Retina (tissue), 1 donor: ENCODE data around the gene COG7.
"Not testable (repeated sequence)": the region's sequence is repeated elsewhere in the genome, so short reads cannot be mapped to it uniquely, and the experiment has no call there.

Source experiments
- DNase-seq: peaks from one replicate; pipeline ENCODE4 v3.0.0-alpha.2; 2016

The COG7 gene

DNA sequence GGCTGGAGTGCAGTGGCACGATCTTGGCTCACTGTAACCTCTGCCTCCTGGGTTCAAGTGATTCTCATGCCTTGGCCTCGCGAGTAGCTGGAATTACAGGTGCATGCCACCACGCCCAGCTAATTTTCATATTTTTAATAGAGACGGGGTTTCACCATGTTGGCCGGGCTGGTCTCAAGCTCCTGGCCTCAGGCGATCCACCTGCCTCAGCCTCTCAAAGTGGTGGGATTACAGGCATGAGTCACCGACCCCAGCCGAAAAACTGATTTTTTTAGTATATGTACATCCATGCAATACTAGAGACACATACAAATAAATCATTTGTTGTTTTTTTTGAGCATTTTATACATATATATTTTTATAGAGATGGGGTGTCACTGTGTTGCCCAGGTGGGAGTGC is 71.3 kb downstream of the COG7 start:
- not testable (repeated sequence) for DNase-seq

DNA sequence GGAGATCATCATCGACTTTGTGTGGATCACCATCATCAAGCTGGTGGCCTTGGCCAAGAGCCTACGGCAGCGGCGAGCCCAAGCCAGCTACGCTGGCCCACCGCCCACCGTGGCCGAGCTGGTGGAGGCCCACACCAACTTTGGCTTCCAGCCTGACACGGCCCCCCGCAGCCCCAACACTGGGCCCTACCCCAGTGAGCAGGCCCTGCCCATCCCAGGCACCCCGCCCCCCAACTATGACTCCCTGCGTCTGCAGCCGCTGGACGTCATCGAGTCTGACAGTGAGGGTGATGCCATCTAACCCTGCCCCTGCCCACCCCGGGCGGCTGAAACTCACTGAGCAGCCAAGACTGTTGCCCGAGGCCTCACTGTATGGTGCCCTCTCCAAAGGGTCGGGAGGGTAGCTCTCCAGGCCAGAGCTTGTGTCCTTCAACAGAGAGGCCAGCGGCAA is 72.5 kb downstream of the COG7 start:
- no peak for DNase-seq

DNA sequence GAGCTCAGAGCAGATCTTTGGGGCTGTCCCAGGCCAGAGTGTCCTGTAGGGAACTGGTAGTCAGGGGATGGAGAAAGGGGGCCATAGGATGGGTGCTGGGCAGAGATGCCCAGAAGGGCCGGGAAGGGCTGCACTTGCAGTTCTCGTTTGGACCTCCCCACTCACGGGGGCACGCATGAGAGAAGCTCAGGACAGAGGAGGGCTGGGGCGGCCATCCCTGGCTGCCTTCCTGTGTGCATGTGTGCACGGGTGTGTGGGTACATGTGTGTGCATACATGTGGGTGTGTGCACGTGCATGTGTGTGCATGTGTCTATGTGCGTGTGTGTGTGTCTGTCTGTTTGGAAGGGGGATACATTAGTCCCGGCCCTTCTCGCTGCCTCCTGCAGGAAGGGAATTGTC is 73.3 kb downstream of the COG7 start:
- no peak for DNase-seq

DNA sequence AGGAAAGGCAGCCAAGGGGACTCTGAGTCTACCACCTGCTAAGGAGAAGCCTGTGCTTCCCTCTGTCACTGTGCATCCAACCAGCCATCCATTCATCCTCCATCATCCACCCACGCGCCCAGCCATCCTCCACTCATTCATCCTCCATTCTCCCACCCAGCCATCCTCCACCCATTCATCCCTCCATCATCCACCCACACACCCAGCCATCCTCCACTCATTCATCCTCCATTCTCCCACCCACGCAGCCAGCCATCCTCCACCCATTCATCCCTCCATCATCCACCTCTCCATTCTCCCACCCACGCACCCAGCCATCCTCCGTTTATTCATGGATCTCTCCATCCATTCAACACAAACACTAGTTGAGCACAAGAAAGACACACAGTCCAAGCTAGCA is 74.1 kb downstream of the COG7 start:
- DNase-seq: no peak

DNA sequence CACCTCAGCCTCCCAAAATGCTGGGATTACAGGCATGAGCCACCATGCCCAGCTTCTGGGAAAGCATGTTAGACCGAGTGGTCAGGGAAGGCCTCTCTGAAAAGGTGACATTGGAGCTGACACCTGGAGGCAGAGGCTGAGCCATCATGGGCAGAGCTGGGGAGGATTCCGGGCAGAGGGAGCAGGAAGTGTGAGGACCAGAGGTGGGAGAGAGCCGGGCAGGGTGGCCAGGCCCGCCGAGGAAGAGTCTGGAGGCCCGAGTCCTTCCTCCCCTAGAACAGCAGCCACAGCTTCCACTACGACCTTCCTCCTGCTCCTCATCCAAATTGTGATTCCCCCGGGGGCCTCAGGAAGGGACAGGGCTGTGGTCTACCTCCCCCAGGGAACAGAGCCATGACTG is 74.7 kb downstream of the COG7 start:
- DNase-seq: no peak

DNA sequence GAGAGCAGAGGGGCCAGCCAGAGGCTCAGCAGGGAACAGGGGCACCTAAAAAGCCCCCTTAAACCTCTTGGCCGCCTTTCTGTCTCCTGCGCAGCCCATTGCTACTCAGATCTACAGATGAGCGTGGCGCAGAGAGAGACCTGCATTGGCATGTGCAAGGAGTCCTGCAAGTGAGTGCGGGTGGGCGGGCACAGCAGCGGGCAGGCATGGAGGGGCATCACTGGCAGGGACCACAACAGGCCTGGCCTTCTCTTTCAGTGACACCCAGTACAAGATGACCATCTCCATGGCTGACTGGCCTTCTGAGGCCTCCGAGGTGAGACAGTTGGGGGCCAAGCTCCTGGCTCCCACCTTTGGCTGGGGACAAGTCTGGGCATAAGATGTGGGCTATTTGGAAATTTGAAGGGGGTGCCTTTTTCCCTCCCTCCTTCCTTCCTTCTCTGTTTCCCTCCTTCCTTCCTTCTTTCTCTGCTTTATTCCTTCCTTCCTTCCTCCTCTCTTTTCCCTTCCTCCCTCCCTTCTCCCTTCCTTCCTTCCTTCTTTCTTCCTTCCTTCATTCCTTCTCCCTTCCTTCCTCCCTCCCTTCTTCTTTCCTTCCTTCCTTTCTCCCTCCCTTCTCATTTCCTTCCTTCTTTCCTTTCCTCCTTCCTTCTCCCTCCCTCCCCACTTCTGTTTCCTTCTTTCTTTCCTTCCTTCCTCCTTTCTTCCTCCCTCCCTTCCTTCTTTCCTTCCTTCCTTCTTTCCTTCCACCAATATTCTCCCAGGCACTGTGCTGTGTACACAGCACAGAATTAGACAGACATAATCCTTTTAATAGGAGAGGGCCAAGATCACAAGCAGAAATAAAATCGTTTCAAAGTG is 75.7 kb downstream of the COG7 start:
- DNase-seq: no peak

DNA sequence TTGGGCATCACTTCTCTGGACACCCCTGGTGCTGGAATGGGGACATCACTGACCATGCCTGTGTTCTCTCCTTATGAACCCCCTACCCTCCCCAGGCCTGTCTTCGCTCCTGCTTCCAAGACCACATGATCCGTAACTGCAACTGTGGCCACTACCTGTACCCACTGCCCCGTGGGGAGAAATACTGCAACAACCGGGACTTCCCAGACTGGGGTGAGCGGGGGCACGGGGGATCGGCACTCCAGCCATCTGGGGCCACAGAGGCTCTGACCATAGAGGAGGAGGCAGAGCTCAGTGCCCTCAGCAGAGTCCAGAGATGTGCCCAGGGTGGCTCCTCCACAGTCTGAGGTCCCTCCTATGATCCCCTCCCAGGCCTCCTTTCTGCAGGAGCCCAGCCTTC is 77.3 kb downstream of the COG7 start:
- DNase-seq: peak; percentile 11

DNA sequence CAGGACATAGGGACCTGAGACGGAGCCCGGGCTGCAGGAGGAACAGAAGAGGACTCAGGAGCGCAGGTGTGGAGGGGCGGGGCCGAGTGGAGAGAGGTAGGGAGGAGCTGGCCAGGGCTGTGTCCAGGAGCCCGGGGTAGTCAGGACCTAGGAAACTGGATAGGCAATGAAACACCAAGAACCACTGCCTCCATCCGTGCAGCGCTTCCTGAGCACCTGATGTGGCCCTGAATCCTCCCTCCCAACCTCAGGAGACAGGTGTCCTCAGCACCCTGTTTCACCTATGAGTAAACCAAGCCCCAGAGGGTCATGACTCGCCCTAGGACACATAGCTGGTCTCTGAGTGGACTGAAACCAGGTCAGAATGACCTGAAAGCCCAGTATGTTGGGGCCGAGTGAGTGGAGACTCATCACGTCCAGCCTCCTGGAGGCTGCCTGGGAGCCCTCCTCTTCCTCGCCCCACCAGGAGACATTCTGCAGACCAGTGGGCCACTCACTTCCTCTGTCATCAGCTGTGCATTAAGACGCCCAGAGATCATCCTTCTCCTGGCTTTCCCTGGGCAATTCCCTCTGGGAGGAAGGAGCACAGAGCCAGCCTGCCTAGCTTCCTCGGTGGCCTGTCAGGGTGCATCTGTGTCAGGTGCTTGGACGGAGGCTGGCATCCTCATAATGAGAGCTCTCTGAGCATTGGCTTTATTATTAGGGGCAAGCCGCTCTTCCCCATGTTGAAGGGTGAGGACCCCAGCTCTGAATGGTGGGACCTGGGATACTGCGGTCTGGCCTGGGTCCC is 78.1 kb downstream of the COG7 start:
- DNase-seq: peak; percentile 54

DNA sequence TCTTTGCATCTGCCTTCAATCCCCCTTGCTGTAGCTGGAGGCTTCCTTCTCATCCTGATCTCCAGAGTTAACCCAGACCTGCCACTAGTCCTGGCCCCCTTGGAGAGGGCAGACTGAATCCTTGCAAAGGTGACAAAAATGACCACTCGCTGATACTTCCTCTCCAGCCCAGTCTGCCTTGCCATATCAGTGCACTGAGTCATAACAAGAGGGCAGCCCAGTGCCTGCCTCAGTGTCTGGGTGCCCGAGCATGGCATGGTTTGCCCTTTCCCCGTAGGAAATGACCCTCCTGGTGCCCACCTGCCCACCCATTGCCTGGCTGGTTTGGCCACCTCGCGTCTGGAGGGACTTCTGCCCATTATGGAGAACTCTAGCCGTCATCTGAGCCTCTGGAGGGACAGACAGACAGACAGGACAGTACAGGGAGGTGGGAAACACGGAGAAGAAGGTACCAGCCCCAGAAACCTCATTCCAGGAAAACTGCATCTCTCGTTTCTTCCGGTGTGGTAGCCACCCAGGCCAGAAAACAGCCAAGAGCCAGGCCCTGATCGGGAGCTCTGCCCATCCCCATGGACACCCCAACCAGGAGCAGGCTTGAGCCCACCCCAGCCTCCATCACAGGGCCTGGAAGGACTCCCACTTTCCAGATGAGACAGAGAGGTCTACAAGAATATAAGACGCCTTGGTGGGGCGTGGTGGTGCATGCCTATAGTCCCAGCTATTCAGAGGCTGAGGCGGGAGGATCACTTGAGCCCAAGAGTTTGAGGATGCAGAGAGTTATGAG is 79.4 kb downstream of the COG7 start:
- DNase-seq: no peak

DNA sequence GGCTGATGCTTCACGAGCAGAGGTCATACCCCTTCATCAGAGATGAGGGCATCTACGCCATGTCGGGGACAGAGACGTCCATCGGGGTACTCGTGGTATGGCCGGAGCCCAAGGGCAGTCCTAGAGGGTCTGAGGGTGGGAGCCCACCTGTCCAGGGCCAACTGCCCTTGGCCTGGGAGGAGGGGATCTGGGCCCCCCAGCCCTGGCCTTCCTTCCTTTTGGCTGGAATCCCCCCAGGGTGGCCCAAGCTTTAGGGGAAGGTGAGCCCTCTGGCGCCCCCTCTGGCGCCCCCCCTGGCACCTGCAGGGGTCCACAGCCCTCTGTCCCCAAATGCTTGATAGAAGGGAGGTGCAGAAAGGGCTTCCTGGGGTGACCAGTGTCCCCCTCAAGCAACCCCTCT is 81.6 kb downstream of the COG7 start:
- DNase-seq: no peak

DNA sequence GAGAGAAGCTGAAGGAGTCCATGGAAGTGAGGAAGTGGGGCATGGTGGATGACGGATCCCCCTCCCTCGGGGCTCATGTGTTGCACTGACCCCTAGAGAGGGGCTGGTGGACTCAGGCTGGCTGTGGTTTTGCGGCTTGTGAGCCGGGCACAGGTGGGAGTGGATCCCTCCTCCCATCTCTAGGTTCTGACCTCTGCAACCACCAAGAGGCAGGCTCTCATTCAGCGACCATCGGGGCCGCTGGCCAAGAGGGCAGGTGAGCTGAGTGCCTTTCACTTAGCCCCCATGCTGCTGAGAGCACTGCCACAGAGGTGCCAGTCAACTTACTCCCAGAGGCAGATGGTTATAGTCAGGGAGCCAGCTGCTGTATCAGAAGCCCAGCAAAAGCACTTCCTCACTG is 83.6 kb downstream of the COG7 start:
- DNase-seq: no peak

DNA sequence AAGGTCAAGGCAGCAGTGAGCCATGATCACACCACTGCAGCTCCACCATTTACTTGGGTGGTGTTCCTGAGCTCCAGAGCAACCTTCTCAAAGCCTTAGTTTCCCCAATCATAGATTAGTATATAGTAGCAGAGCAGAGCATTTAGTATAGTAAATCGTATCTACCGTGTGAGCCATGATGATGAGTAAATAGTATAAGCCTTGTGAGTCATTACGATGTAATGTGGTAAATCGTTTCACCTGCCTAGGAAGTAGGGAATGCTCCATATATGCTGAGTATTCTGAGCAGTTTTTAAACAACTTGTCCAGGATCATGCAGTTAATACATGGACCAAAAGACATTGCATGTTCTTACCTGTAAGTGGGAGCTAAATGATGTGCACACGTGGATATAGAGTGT is 84.5 kb downstream of the COG7 start:
- DNase-seq: no peak

DNA sequence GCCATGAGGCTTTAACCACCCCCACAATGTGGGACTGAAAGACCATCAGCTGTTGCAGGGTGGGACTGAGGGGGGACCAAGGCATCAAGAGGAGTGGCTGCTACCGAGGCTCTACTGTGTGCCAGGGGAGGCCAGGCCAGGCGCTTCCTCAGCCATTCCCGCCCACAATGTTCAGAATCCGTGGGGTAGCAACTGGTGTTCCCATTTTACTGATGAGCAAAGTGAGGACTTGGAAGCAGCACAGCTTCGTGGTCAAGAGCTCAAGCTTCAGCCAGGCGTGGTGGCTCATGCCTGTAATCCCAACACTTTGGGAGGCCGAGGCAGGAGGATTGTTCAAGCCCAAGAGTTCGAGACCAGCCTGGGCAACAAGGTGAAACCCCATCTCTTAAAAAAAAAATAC is 85.0 kb downstream of the COG7 start:
- no peak for DNase-seq

DNA sequence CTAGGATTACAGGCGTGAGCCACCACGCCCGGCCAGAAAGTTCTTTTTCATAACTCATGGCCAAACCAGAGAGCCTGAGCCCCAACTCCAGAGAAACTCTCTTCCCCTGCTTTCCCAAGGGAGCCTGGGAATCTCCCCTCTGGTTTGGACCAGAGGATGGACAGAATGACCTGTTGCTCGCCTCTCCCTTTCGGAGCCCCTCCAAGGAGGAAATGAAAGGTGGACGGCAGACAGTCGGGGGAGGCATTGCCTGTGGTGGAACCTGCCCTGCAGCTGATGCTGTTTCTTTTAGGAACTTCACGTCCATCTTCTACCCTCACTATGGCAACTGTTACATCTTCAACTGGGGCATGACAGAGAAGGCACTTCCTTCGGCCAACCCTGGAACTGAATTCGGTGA is 85.4 kb downstream of the COG7 start:
- no peak for DNase-seq

DNA sequence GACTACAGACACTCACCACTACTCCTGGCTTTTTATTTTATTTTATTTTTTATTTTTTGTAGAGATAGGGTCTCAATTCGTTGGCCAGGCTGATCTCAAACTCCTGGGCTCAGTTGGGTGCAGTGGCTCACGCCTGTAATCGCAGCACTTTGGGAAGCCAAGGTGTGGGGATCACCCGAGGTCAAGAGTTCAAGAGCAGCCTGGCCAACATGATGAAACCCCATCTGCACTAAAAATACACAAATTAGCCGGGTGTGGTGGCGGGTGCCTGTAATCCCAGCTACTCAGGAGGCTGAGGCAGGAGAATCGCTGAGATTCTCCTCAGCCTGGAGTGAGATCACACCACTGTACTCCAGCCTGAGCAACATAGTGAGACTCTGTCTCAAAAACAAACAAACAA is 86.6 kb downstream of the COG7 start:
- not testable (repeated sequence) for DNase-seq

DNA sequence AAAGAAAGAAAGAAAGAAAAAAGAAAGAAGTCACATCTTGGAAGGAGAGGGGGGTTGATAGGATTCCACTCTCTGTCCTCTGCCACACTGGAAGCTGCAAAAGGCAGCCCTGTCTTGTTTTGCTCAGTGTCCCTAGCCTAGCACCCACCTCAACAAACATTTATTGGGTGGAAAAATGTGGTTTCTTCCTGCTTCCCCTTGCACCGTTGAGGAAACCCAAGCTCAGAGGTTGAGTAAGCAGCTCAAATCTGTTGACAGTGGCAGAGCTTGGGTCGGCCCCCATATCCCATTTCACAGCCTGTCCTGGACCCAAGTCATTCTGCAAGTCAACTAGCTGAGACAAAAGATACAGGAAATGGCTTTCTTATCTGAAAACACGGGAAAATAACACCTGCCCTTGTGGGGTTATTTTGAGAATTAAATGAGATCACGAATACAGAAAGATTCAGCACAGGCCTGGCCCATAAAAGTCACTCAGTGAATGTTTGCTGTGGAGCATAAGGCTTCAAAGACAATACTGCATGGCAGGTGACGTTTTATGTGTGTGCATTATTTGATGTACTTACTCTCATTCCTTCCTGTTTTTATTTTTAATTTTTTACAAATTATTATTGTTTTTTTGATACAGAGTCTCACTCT is 87.3 kb downstream of the COG7 start:
- no peak for DNase-seq

DNA sequence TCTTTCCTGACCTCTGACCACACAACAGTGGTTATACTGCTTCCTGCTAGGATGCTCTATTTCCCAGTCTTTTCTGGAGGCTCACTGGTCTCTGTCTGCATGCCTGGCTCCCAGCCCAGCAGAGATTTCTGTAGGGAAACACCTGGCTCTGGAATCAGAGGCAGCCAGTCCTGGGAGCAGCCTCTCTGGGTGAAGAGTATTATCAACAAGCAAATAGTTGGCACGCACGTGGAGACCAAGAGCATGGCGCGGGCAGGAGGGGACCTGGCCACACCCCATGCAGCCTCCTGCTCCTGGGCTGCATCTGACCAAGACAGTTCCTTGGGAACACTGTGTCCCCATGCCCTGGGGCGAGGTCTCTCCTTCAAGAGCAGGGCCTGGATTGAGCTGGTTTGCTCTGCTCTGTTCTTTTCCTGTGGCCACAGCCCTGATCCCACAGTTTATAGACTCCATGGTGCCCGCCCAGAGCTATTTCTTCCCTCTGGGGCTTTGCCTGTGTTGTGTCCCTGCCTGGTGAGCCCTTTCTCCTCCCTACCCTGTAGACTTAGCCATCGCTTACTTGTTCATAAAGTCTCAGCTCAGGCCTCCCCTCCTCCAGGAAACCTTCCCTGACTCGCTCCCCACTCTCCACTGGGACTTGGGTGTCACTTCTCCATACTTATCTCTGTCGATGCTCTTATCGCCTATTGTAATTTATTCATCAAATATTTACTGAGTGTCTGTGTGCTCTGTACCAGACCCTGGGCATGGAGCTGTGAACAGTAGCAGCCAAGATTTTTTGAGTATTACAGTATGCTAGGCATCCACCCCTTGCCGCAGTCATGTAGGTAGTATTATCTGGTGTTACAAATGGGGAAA is 90.3 kb downstream of the COG7 start:
- DNase-seq: no peak

DNA sequence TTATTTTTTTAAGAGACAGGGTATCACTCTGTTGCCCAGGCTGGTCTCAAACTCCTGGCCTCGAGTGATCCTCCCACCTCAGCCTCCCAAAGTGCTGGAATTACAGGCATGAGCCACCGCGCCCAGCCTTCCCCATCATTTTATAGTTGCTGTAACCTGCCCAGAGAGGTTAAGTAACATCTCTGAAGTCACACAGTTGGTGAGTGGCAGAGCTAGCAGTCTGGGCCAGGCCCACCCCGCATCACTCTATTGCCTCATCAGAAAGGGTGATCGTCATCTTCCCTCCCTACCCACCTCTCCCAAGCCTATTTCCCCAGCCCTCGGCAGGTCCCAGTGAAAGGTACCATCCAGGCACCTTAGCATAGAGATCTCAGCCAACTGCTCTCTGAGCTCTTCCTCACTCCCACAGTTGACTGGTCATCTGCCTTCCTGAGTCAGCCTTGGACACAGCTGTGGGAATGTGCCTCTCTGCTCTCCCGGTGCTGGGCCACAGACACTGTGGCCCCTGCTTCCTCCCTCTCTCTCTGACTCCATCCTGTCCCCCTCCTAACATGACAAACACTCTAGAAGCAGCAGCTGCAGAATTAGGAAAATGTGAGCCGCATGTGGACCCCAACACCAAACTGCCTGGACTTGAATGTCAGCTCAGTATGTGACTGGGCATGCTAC is 93.8 kb downstream of the COG7 start:
- no peak for DNase-seq

DNA sequence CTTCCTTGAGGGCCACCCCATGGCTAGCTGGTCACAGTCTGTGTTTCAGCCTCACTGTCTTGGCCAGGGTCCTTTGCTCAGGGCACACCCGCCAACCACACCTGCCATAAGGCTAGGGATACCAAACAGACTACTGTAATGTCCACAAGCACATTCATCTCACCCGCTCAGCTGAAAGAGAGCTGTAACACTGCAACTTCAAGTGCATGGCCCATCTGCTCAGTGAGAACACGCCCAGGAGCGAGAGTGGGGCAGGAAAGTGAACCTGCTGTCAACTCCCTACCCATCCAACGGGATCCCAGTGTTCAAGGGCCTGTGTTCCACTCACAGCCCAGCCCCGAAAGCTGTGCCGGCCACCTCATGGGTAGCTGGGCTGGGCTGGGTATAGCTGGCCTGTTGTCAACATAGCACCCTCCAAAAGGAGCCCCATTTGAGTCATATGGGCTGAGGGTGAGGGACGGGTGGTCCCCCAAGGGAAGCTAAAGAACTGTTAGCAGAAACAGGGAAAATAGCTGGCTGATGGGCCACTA is 95.2 kb downstream of the COG7 start:
- DNase-seq: no peak

DNA sequence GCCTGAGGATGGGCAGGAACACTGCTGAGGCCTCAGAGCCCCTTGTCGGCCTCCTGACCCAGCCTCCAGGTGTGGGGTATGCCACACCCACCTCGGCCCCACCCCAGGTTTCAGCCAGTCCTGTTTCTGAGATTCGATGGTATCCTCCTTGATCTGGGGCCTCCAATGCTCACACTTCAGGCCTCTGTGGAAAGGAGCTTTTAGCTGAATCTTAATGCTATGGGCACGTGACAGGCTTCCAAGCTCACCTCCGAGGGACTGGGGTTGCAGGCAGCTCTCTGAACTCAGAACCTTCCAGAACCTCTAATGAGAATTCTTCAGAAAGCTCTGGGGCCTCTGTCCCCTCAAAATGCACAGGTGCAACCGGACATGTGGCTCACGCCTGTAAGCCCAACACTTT is 96.0 kb downstream of the COG7 start:
- DNase-seq: no peak

DNA sequence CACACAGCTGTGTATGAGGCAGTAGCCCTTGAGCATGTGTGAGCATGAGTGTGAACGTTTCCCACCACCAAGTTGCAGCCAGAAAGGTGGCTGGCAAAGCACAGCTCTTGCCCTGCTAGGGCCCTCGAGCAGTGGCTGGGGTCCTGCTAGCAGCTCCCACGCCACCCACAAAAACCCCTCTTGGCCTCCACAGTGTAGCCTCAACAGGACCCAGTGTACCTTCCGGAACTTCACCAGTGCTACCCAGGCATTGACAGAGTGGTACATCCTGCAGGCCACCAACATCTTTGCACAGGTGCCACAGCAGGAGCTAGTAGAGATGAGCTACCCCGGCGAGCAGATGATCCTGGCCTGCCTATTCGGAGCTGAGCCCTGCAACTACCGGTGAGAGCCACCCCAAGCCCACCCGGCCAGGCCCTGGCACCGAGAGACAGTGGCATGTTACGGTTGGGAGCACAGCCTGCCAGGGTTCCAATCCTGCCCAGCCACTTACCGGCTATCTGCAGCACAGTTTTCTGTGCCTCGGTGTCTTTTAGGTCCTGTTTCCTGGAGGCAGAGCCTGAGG is 97.8 kb downstream of the COG7 start:
- DNase-seq: no peak
